Lung (tissue), 4 donors: ENCODE data around the gene GALNT1. TPM values are rescaled to one million over a fixed set of nuclear protein-coding genes. Genes with fewer than 3 reads are reported as not detected.

ENCODE experiments used
- polyA plus RNA-seq, 2 donors: library from polyadenylated mRNA; stranded (reverse); fragments of 200-250 nt; gene quantifications; one replicate each; pipeline ENCODE4 v1.2.1, GENCODE V29; 2013
- total RNA-seq, 2 donors: library from RNA; depleted of rRNA in 1 of 2; stranded (reverse); fragments of >200 nt in 1 of 2; gene quantifications; one replicate each; pipeline ENCODE4 v1.2.1, GENCODE V29; 2014 to 2021
- donor health status: Bipolar disorder and iron deficiency.
- donor health status: healthy.
- donor health status: DM: yes; HTN: yes; CAD: no.

The GALNT1 gene
- total and polyA plus RNA-seq, 4 donors: 16.9 to 73.4 (median 46.8) TPM

Other genes starting within 250 kb of the GALNT1 start
- 10 to 100 TPM; 45.5 to 67.9 TPM for gene ZNF24, start 237.3 kb upstream of the GALNT1 start, total RNA-seq
- gene ZNF24, start 237.3 kb upstream of the GALNT1 start, polyA plus RNA-seq: 10 to 100 TPM; 14.3 to 17.9 TPM
- gene ZNF396, start 204.4 kb upstream of the GALNT1 start, total RNA-seq: 1 to 10 TPM; 6.3 to 6.7 TPM
- gene ZNF396, start 204.4 kb upstream of the GALNT1 start, polyA plus RNA-seq: 1 to 10 TPM; 2.4 to 2.7 TPM
- 10 to 100 TPM; 26.7 to 31.5 TPM for gene INO80C, start 83.8 kb upstream of the GALNT1 start, total RNA-seq
- gene INO80C, start 83.8 kb upstream of the GALNT1 start, polyA plus RNA-seq: 10 to 100 TPM; 31.5 to 35.6 TPM